Measurements from ENCODE around the gene WNT11.

The WNT11 gene

DNA sequence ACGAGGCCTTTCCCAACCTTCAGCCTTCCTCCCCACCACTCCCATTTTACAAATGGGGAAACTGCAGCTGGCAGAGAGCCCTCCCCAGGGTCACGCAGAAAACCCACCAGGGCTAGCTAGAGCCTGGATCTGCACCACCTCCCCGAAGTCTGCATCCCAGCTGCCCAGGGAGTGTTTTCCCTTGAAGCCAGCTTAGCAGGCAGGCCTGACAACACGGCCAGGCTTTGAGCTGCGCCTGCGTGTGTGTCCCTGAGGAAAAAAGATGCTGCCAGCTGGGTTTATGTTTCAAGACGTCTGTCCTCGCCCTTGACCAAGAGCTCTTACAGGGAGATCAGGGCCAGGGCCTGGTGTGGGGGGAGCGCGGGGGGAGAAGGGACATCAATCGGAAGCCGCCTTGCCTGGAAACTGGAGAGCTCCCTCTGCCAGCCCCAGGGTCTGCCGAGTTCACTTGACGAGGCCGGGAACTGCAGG, 20.3 kb downstream of the WNT11 start:
- H3K27ac ChIP-seq: no peak overlapping the region
- TF ChIP-seq, protein P1, sequence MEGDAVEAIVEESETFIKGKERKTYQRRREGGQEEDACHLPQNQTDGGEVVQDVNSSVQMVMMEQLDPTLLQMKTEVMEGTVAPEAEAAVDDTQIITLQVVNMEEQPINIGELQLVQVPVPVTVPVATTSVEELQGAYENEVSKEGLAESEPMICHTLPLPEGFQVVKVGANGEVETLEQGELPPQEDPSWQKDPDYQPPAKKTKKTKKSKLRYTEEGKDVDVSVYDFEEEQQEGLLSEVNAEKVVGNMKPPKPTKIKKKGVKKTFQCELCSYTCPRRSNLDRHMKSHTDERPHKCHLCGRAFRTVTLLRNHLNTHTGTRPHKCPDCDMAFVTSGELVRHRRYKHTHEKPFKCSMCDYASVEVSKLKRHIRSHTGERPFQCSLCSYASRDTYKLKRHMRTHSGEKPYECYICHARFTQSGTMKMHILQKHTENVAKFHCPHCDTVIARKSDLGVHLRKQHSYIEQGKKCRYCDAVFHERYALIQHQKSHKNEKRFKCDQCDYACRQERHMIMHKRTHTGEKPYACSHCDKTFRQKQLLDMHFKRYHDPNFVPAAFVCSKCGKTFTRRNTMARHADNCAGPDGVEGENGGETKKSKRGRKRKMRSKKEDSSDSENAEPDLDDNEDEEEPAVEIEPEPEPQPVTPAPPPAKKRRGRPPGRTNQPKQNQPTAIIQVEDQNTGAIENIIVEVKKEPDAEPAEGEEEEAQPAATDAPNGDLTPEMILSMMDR (conservative IDR thresholded peaks at IDR 0.05): no peak

DNA sequence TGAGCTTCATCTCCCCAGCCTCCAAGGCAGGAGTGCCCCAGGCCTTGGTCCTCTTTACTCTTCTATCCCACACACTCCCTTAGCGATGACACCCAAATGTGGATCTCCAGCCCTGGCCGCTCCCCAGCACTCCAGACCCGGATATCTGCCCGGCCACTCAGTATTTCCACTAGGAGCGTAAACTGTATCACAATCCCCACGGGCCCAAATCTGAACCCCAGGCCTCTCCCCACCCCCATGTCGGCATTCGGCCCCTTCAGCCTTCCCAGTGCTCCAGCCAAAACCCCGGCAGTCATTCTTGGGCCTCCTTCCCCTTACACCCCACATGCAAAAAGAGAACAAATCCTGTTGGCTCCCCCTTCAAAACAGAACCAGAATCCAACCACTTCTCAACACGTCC, 20.8 kb downstream of the WNT11 start:
- TF ChIP-seq, protein P1 (conservative IDR thresholded peaks at IDR 0.05): no peak
- H3K27ac ChIP-seq: no peak overlapping the region

DNA sequence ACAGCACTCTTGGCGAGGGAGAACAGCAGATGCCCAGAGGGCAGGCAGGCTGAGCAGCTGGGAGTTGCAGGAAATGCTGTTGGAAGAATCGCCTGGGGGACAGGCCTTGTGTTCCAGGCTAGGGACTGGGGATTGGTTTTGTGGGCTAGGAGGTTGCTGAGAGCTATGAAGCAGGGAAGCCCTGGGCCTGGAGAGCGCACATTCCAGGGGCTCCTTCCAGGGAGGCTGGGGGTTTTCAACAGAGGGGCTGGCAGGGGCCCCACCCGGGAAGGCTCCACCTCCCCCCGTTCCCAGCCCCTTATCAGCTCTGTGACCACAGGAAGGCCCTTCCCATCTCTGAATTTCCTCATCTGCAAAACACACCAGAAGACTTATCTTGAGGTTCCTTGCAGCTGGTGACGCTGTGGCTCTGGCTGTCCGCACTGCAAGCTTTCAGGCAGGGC, 21.7 kb downstream of the WNT11 start:
- H3K27ac ChIP-seq: no peak overlapping the region
- TF ChIP-seq, protein P1 (conservative IDR thresholded peaks at IDR 0.05): no peak

DNA sequence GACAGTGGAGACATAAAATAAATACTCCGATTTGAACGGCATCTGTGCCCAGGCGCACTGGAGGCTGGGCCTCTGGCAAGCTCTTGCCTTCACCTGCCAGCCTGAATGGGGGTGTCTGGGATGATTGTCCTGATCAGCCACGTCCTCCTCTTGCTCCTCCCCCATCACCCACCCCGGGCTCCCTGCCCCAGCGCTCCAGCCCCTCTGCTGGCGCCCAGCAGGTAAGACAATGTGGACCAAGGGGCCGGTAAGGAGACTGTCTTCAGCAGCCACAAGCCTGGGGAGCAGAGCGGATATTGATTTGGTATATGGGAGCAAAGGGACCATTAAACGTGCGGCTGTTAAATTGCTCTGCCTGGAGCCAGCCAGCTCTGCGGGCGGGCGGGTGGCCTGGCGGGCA, 24.9 kb downstream of the WNT11 start:
- H3K27ac ChIP-seq: no peak overlapping the region
- TF ChIP-seq, protein P1 (conservative IDR thresholded peaks at IDR 0.05): no peak

DNA sequence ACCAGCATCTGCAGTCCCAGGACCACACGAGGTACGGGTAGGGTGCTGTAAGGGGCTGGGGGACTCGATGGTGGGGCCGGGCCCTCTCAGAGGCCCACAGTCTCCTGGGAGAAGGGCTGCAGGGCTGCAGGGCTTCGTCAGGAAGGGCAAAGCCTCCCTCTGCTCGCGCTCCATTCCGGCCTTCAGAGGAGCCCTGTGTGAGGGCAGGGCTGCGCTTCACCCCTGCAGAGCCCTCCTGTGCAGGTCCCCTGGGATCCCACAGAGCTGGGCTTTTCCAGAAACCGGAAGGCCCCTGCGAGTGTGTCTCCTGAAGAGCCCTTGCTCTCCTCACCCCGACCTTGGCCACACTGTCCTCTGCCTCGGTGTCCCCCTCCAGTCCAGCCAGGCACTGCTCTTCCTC, 27.2 kb downstream of the WNT11 start:
- H3K27ac ChIP-seq: no peak overlapping the region
- TF ChIP-seq, protein P1 (conservative IDR thresholded peaks at IDR 0.05): no peak

DNA sequence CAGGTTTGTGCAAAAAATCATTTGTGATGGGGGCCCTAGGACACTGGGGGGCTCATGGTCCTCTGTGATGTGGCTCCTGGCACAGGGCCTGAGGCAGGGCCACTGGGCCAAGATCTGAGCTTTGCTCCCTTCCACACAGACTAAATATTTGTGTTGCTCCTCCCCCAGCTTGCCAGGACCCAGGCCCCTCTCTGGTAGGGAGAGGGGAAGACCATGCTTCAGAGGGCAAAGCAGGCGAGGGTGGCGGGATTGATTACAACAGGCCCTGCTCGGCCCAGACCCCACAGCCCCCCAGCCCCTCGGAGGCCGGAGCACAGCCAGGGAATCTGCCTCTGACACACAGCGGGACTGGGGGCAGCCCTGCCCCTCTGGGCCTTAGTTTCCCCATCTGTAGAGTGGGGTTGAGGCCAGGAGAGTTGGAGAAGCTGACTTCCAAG, 29.0 kb downstream of the WNT11 start:
- TF ChIP-seq, protein P1 (conservative IDR thresholded peaks at IDR 0.05): no peak
- no peak overlapping the region for H3K27ac ChIP-seq

DNA sequence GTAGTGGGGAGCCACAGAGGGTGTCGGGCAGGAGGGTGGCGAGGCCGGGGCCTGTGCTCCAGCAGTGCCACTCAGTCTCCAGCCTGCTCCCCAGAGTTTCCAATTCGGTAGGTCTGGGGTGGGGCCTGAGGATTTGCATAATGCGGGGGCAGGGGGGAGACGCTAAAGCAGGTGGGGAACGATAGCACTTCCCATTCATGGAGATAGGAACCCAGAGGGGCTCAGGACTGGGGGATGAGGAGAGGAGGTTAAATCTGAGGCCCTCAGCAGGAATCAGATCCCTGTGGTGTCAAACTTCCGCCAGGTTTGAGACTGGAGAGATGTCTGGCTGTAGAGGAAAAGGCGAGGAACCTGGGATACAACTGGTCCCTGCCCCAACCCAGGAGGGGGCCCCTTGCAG, 29.8 kb downstream of the WNT11 start:
- TF ChIP-seq, protein P1 (conservative IDR thresholded peaks at IDR 0.05): no peak
- no peak overlapping the region for H3K27ac ChIP-seq

Data from VCaP (cell line).